ENCODE data around the gene FMN1. TPM values are rescaled to one million over a fixed set of nuclear protein-coding genes. Genes with fewer than 3 reads are reported as not detected.

The FMN1 gene
- total RNA-seq, 1 donor from 2014 or later = 20.1 TPM

DNA sequence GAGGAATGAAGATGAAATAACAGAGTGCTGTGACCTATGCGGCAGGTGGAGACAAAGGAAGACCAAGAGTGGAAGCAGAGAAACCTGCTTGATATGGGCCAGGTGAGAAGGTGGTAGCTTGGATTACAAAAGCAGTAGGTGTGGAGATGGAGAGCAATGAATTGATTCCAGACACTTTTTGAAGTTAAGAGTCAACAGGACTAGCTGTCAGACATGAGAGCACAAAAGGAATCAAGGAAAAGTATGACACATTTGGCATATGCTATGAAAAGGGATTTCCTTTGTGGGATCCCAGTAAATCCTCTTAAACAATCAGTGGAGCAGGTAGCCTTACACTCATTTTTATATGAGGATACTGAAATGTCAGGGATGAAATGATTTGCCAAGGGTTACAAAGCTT is 316.2 kb downstream of the FMN1 start:
- H3K4me3 ChIP-seq = no peak overlapping the region
- intact Hi-C loops (cut with DNase I) = loop anchor here (10.0 kb wide), 3 partner anchors 76 to 204 kb away; no protein-coding TSS in a partner anchor
- H3K27me3 ChIP-seq = no peaks in the 10 kb centered on the region
- TF ChIP-seq, protein P1, sequence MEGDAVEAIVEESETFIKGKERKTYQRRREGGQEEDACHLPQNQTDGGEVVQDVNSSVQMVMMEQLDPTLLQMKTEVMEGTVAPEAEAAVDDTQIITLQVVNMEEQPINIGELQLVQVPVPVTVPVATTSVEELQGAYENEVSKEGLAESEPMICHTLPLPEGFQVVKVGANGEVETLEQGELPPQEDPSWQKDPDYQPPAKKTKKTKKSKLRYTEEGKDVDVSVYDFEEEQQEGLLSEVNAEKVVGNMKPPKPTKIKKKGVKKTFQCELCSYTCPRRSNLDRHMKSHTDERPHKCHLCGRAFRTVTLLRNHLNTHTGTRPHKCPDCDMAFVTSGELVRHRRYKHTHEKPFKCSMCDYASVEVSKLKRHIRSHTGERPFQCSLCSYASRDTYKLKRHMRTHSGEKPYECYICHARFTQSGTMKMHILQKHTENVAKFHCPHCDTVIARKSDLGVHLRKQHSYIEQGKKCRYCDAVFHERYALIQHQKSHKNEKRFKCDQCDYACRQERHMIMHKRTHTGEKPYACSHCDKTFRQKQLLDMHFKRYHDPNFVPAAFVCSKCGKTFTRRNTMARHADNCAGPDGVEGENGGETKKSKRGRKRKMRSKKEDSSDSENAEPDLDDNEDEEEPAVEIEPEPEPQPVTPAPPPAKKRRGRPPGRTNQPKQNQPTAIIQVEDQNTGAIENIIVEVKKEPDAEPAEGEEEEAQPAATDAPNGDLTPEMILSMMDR (IDR thresholded peaks at IDR 0.05) = no peak
- H3K9me3 ChIP-seq = no peaks in the 10 kb centered on the region
- DNase-seq (ENCODE audit: extremely low spot score in 2 of 2) = no peak
- no peak overlapping the region for H3K27ac ChIP-seq
- H3K4me1 ChIP-seq = peaks cover 6% of the 10 kb centered on the region
- H3K36me3 ChIP-seq = no peaks in the 10 kb centered on the region

DNA sequence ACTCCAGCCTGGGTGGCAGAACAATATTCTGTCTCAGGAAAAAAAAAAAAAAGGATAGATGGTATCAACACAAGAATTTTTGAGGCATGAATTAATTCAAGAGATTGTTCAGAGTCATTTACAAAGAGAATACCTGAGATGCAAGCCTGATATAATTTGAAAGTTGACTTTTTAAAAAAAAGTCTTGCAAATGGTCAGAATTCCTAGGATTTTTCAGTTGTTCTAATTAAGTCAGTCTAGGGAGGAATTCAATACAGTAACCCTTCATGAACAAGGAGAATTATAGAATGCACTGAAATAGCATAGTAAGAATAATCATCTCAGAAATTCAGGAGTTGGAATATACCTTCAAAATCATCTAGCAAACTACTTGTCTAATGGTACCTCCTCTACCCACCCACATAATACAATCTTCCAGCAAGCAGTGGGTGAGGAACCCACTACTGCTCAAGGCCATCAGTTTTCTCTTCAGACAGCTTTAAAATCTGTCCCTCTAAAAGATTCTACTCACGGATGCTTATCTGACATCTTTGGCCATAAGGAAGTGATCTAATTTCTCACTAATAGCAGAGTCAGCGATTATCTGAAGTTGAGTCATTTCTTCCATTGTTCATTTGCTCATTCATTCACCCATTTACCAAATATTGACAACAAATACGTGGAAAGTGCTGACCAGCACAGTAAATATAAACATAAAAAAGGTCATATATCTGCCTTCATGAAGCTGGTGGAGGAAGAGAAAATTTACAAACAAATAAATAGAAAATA is 317.1 kb downstream of the FMN1 start:
- TF ChIP-seq, protein P1 (IDR thresholded peaks at IDR 0.05) = no peak
- TF ChIP-seq POLR2AphosphoS5 (IDR thresholded peaks at IDR 0.05; ENCODE audit: insufficient read depth in 1 of 2, low read depth in 1 of 2) (no peak), POLR2A (IDR thresholded peaks at IDR 0.05) (no peak)

DNA sequence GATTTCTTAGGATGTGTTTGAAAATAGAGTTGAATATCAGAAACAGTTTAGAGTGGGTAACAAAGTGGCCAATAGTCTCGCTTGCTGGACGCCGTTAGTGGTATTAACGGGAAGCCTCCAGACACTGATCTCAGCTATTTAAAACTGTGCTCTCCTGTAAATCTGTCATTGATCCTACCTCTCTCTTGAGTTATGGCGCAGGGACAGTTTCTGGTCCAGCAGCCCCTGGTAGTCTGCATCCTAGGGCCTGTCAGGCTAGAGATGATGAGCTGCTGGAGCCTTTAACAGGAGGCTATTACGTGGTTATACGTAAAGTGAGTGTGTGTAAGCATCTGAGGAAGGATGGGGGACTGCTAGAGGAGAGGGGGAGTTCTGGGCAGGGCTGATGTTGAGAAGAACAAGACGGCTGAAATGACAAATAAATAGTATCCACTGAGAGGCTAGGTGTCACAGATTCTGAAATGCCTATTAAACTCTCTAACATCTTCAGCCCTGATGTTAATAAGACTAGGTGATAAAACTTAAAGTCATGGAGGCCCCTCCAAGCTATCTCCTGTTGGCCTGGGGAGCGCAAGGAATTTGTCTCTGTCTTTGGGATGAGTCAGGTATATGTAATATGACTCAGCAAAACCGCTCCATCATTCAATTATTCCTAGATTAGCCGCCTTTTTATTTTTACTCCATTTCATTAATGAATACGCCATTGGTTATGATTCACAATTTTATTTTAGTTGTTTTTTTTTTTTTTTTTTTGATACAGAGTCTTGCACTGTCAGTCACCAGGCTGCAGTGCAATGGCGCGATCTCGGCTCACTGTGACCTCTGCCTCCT is 321.0 kb downstream of the FMN1 start:
- no peaks in the 10 kb centered on the region for H3K27me3 ChIP-seq
- peak in 1 of 2 donors; percentile 94 for DNase-seq (ENCODE audit: extremely low spot score in 2 of 2)
- no peaks in the 10 kb centered on the region for H3K36me3 ChIP-seq
- H3K9me3 ChIP-seq = no peaks in the 10 kb centered on the region
- H3K4me1 ChIP-seq = peaks cover 12% of the 10 kb centered on the region
- TF ChIP-seq POLR2A (IDR thresholded peaks at IDR 0.05) (no peak), POLR2AphosphoS5 (IDR thresholded peaks at IDR 0.05; ENCODE audit: insufficient read depth in 1 of 2, low read depth in 1 of 2) (peak in 1 of 2 donors; percentile 8)
- TF ChIP-seq, protein P1 (IDR thresholded peaks at IDR 0.05) = no peak
- H3K27ac ChIP-seq = peak overlapping the region; percentile 51
- intact Hi-C loops (cut with DNase I) = loop anchor here (10.0 kb wide), 3 partner anchors 81 to 199 kb away; no protein-coding TSS in a partner anchor
- no peak overlapping the region for H3K4me3 ChIP-seq

More for the DNA sequence above, 317.1 kb downstream of the FMN1 start:
- H3K9me3 ChIP-seq = no peaks in the 10 kb centered on the region
- DNase-seq (ENCODE audit: extremely low spot score in 2 of 2) = no peak
- no peak overlapping the region for H3K27ac ChIP-seq
- H3K27me3 ChIP-seq = no peaks in the 10 kb centered on the region
- intact Hi-C loops (cut with DNase I) = loop anchor here (10.0 kb wide), 3 partner anchors 77 to 203 kb away; no protein-coding TSS in a partner anchor
- no peaks in the 10 kb centered on the region for H3K36me3 ChIP-seq
- H3K4me3 ChIP-seq = no peak overlapping the region
- peaks cover 2% of the 10 kb centered on the region for H3K4me1 ChIP-seq

DNA sequence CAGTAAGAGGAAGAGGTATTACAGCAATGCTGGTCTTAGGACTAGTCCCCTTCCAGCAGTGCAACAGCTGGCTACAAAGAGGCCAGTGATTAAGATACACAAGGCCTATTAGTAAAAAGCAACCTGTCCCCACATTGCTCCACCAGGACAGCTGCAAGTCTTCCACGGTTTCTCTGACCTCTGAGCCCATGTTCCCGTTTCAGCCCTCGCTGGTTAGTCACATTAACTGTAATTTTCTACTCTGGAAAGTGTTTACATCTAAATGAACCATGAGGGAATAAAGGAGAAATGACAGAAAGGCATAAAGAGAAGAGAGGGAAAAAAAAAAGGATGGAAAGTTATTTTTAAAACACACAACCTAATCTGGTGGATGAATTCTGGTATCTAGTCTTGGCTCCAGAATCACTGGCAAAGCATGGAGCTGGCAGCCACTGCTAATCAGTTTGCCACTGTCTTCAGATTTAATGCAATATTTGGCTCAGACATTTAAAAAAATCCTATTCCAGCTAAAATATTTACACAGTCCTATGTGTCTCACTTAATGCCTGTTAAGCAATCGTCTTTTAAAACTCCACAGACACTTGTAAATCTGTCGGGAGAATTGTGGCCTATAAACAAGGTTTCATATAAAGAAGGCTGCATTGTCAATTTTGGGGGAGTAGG is 321.8 kb downstream of the FMN1 start:
- peak overlapping the region; percentile 47 for H3K27ac ChIP-seq
- no peaks in the 10 kb centered on the region for H3K27me3 ChIP-seq
- H3K9me3 ChIP-seq = no peaks in the 10 kb centered on the region
- intact Hi-C loops (cut with DNase I) = loop anchor here (10.0 kb wide), 3 partner anchors 82 to 198 kb away; no protein-coding TSS in a partner anchor
- TF ChIP-seq, protein P1 (IDR thresholded peaks at IDR 0.05) = no peak
- peak; percentile 67 to 68 for TF ChIP-seq POLR2AphosphoS5 (IDR thresholded peaks at IDR 0.05; ENCODE audit: insufficient read depth in 1 of 2, low read depth in 1 of 2)
- no peaks in the 10 kb centered on the region for H3K36me3 ChIP-seq
- no peak overlapping the region for H3K4me3 ChIP-seq
- peaks cover 12% of the 10 kb centered on the region for H3K4me1 ChIP-seq
- DNase-seq (ENCODE audit: extremely low spot score in 2 of 2) = peak in 1 of 2 donors; percentile 98

All from vagina (tissue), 2 donors.